GM10266 (cell line): ENCODE data around the gene RPUSD1.

ENCODE experiments used
- DNase-seq: peaks from one replicate; pipeline ENCODE4 v3.0.0; 2012; ENCODE audit errors: extremely low spot score
- TF ChIP-seq, protein P1 (sequence below): IDR thresholded peaks from 2 replicates; pipeline ENCODE4 v1.5.1; 2012; ENCODE audit warnings: mild to moderate bottlenecking, low read depth; ENCODE audit not compliant: control insufficient read depth, insufficient read depth; ENCODE audit errors: missing control alignments

RPUSD1 gene

GRCh38 chr16:813204-813915 lies 25.2 kb upstream of the RPUSD1 start:
- TF ChIP-seq, protein P1, sequence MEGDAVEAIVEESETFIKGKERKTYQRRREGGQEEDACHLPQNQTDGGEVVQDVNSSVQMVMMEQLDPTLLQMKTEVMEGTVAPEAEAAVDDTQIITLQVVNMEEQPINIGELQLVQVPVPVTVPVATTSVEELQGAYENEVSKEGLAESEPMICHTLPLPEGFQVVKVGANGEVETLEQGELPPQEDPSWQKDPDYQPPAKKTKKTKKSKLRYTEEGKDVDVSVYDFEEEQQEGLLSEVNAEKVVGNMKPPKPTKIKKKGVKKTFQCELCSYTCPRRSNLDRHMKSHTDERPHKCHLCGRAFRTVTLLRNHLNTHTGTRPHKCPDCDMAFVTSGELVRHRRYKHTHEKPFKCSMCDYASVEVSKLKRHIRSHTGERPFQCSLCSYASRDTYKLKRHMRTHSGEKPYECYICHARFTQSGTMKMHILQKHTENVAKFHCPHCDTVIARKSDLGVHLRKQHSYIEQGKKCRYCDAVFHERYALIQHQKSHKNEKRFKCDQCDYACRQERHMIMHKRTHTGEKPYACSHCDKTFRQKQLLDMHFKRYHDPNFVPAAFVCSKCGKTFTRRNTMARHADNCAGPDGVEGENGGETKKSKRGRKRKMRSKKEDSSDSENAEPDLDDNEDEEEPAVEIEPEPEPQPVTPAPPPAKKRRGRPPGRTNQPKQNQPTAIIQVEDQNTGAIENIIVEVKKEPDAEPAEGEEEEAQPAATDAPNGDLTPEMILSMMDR = peak; percentile 73
- peak; percentile 80 for DNase-seq

DNA sequence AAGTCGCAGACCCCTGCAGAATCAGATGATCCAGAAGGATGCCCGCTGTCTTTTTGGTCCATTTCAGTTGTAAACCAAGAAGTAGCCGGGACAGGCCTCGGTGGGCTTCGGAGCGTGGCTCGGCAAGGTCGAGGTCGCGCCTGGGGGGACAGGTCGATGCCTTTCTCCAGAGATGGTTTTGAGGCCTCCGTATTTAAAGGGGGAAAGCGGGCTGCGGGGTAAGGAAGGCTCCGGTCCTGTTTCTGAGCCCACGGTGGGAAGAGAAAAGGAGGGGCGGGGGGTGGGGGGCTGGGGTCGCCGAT lies 19.9 kb upstream of the RPUSD1 start:
- DNase-seq = no peak
- TF ChIP-seq, protein P1 = no peak

- peak; percentile 95 for DNase-seq
- TF ChIP-seq, protein P1 = no peak
Observed at GRCh38 chr16:807347-808084, 19.3 kb upstream of the RPUSD1 start.

DNA sequence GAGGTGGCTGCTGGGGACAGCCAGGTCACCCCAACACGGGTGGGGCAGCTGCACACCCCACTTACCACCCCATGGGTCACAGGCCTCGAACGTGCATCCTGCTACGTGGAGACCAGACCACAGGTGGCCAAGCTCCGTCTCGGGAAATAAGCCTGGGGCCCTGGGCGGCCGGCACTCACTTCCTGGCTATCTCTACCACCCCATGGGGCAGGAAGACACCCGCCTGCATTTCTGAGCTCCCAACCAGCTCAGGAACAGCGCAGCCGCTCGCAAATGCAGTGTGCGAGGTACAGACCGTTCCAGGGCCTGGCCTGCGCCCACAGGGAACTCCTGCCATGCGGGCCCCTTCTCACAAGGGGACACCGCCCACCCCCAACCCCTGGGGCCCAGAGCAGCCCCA lies 17.3 kb upstream of the RPUSD1 start:
- DNase-seq = no peak

DNA sequence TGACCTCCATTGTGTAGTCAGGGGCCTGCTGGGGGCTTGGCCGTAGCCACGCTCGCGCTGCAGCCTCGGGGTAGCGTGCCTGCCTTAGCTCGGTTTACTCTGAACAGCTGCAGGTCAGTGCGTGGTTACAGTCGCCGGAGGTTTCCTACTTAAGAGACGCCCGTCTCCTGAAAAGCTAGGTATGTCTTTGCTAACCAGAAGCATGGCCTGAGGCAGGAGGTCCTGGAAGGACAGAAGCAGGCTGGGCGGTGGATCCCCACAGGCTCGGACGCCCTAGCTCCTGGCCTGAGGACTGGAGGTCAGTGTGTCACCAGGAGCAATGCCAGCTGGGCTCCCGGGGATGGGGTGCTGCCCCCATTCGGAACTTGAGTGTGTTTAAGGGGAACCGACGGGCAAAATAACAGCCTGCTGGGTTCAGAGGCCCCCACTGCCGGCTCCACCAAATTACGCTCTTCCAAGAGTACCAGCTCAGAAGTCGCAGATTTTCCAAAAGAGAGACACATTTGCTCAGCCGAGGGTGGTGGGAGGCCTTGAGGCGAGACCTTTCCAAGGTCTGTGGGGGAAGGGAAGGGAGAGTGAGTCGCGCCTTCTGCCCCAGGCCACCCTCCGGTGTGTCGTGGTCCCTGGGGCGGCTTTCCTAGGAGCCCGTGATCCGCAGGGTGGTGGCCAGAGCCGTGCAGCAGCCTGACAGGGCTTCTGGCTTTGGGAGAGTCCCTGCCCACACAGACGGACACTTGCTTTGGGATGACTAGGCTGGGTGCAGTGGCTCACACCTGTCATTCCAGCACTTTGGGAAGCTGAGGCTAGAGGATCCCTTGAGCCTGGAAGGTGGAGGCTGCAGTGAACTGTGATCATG lies 16.2 kb upstream of the RPUSD1 start:
- TF ChIP-seq, protein P1 = no peak
- no peak for DNase-seq

More for the DNA sequence above, 17.3 kb upstream of the RPUSD1 start:
- TF ChIP-seq, protein P1 = no peak

GRCh38 chr16:803754-804080 lies 15.5 kb upstream of the RPUSD1 start:
- TF ChIP-seq, protein P1 = no peak

More at GRCh38 chr16:803754-804080, 15.5 kb upstream of the RPUSD1 start:
- no peak for DNase-seq
